GM21723 (cell line): ENCODE measurements around the gene ATE1.
A peak's percentile ranks its signal among the peaks of the same experiment; 100 is the strongest.
"Not testable (repeated sequence)": the region's sequence is repeated elsewhere in the genome, so short reads cannot be mapped to it uniquely, and the experiment has no call there.

Source experiments
- ATAC-seq: cut with Tn5 transposase; IDR thresholded peaks from one replicate; pipeline ENCODE4 v1.9.1; 2021; ENCODE audit warnings: mild to moderate bottlenecking, moderate library complexity; ENCODE audit not compliant: unreplicated experiment

ATE1 gene

GRCh38 chr10:121834757-121835156, 93.1 kb downstream of the ATE1 start:
- ATAC-seq, result no peak

GRCh38 chr10:121833387-121833786, 94.4 kb downstream of the ATE1 start:
- no peak for ATAC-seq

DNA sequence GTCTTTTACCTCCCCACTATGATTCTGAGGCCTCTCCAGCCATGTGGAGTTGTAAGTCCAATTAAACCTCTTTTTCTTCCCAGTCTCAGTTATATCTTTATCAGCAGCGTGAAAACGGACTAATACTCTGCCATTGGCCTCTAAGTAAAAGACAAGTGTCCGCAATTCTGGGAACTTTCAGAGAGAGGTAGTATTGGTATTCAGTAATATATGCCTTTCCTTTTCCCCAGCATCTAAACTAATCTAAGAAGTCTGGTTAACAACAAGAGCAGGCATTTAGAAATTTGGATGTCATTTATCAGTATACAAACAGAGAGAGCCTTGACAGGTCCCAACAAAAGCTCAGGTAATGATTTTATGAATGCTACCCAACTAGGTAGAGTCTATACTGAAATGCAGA, 95.2 kb downstream of the ATE1 start:
- no peak for ATAC-seq

- no peak for ATAC-seq
These were observed 96.1 kb downstream of the ATE1 start for GRCh38 chr10:121831777-121832176.

- ATAC-seq, result no peak
These were observed 96.6 kb downstream of the ATE1 start for GRCh38 chr10:121831237-121831636.

DNA sequence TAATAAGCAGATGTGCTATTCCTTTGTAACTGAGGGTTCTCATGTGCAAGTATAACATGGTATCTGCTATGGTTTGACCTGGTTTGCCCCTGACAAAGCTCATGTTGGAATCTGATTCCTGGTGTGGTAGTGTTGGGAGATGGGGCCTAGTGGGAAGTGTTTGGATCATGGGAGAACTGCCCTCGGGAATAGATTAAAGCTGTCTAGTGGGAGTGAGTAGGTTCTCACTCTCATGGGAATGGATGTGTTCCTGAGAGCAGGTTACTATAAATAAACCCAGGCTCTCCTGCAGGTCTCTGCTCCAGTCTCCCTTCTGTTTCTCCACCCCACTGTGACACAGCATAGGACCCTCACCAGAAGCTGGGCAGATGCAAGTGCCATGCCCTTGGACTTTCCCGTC, 97.7 kb downstream of the ATE1 start:
- ATAC-seq, result no peak

- ATAC-seq, result no peak
These were observed 99.8 kb downstream of the ATE1 start for GRCh38 chr10:121828045-121828444.

GRCh38 chr10:121826773-121827172, 101.1 kb downstream of the ATE1 start:
- ATAC-seq, result not testable (repeated sequence)

- peak; percentile 58 for ATAC-seq
These were observed 103.8 kb downstream of the ATE1 start for GRCh38 chr10:121823993-121824463.

DNA sequence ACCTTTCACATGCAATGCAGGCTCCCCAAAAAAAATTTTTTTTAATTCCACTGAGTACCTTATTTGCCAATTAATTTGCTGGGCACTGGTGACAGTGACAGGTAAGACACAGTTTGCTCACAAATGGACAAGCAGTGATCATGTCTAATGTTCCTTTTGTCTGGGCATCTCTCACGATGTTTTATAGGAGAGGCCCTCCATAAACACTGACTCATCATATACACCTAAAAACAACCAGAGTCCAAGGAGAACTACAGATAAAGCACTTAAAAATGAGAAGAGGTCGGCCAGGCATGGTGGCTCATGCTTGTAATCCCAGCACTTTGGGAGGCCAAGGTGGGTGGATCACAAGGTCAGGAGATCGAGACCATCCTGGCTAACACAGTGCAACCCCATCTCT, 105.1 kb downstream of the ATE1 start:
- ATAC-seq, result no peak

- no peak for ATAC-seq
These were observed 105.7 kb downstream of the ATE1 start for GRCh38 chr10:121822180-121822579.

DNA sequence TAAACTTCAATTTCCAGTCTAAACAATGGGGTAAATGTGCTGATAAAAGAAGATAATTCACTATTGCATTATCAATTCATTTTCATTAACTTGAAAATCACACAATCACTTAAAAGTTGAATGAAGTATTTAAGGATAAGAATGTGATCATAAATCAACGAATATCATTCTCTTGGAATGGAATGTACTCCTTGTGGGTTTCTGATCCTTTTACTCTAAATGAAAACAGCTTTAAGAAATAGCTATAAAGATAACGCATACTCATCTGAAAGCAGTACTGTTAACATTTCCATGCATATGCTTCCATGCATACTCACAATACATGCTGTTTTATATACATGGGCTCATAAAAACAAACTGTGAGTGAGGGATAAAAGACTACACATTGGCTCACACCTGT, 108.8 kb downstream of the ATE1 start:
- no peak for ATAC-seq

DNA sequence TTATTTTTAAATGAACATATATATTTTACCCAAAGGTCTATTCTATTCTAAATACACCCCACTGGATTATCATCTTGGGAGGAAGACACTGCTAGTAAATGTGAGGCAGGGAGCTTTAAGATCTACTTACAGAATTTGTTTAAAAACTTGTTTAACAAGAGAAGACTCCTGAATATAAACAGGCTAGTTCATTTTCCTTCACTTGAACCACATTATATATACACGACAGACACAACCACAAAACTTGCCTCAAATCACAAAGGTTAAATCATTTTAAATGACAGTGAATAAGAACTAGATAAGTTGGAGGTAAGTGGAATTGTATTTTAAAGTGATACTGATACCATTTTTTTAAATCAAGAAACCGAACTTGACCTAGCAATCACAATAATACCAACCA, 109.2 kb downstream of the ATE1 start:
- no peak for ATAC-seq

DNA sequence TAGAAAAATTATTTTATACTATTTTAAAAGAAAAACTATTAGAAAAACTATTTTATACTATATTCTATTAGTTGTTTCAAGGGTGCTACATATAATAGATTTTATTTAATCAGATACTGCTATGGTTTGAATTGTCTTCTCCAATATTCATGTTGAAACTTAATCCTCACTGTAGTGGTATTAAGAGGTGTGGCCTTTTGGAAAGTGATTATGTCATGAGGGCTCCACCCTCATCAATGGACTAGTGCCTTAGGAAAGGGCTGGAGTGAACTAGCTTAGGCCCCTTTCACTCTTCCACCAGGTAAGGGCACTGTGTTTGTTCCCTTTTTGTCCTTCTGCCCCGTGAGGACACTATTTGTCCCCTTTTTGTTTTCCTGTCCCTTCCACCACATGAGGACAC, 111.6 kb downstream of the ATE1 start:
- no peak for ATAC-seq

GRCh38 chr10:121813857-121814256, 114.0 kb downstream of the ATE1 start:
- no peak for ATAC-seq

- ATAC-seq, result no peak
These were observed 114.5 kb downstream of the ATE1 start for GRCh38 chr10:121813211-121813815.

DNA sequence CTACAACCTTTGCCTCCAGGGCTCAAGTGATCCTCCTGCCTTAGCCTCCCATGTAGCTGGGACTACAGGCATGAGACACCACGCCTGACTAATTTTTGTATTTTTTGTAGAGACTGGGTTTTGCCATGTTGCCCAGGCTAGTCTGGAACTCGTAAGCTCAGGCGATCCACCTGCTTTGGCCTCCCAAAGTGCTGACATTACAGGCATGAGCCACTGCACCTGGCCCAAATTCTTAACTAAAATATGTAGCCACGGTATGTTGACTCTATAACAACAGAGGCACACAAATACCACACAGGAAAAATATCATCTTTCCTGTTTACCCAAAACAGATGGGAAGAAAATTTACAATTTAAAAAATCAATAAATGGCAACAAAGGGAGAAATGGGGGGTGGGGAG, 115.8 kb downstream of the ATE1 start:
- no peak for ATAC-seq

GRCh38 chr10:121811386-121811785, 116.4 kb downstream of the ATE1 start:
- no peak for ATAC-seq

GRCh38 chr10:121808835-121809234, 119.0 kb downstream of the ATE1 start:
- ATAC-seq, result no peak

DNA sequence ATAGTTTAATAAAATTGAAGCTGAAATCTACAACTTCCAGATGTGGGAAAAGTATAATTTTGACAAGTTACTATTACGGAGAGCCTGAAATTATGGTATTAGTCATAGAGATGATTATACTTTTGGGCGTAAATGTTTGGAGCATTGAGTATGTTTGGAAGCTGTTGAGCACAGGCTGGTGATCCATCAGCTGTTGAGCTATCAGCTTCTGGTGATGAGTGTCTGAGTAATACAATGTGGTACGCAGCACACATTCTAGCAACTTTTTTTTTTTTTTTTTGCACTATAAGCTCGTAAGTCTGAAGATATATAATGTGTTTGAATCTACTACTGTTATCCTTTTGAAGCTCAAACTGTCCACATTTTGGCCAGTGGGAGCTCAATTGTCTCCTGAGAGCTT, 123.4 kb downstream of the ATE1 start:
- ATAC-seq, result no peak

- no peak for ATAC-seq
These were observed 124.2 kb downstream of the ATE1 start for GRCh38 chr10:121803611-121804010.

DNA sequence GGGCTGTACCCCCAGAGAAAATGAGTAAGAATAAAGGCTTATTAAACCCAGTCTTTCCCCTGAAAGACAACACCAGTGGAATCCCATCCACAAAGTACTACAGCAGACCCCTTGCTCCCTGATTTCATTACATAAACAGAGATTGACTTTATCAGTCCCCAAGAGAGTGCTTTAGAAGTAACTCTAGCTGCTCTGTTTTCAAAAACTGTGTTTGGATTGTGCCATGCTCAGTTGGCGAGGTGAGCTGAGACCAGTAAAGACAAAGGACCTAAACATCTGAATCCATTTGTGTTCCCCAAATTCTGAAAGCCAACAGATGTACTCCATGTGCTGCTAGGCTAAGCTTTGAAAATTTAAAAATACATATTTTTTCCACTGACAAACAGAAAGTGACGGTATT, 127.0 kb downstream of the ATE1 start:
- no peak for ATAC-seq

DNA sequence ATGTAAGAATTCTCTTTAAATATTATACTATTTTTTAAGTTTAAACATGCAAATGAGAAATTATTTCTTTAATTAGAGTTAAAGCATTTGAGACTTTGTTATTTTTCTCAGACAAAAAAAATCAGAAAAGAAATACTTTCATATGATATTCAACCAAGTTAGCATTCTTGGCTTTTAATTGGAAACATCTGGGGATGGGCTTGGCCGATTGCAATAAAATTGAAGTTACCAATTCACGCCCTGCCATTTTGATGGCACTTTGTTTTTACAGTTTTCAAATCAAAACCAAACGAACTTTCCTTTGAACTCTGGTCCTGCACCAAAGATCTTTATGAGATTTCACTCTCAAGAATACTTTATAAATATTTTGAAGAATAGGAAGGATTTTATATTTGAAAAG, 127.7 kb downstream of the ATE1 start:
- ATAC-seq, result no peak
